Mammary epithelial cell (primary cell): ENCODE results near the gene ASPM.

ENCODE experiments used
- CTCF ChIP-seq, 2 donors: IDR thresholded peaks in 1 of 2; conservative IDR thresholded peaks in 1 of 2; 2 replicates each; pipeline ENCODE4 v1.5.1; 2011 to 2012; ENCODE audit warnings: inconsistent platforms in 2 of 2, low read length in 2 of 2, mild to moderate bottlenecking in 2 of 2, control low read depth in 1 of 2, low read depth in 1 of 2; ENCODE audit not compliant: insufficient read depth in 1 of 2; ENCODE audit errors: extremely low read depth in 1 of 2
- EZH2 ChIP-seq: IDR thresholded peaks from 2 replicates; pipeline ENCODE4 v1.6.1; 2012; ENCODE audit warnings: low read length, inconsistent platforms, borderline replicate concordance

- TF ChIP-seq CTCF (conservative IDR thresholded peaks at IDR 0.05 in 1 of 2, IDR thresholded peaks at IDR 0.05 in 1 of 2; ENCODE audit: extremely low read depth in 1 of 2, insufficient read depth in 1 of 2, low read depth in 1 of 2, low read length in 2 of 2) (no peak), EZH2 (no peak)
Measured at GRCh38 chr1:197141575-197141974, 4.9 kb downstream of the ASPM start.
